ENCODE data around the gene IFI16. TPM values are rescaled to one million over a fixed set of nuclear protein-coding genes. Genes with fewer than 3 reads are reported as not detected.

The IFI16 gene
- total RNA-seq (2013; cell fraction: nucleolus; rRNA removed), result 152 and 157 TPM in 2 replicates
- total RNA-seq (2014; rRNA removed) (147 and 155 TPM in 2 replicates), total RNA-seq (2014; rRNA removed; fragmentation: Illumina TruSeq; extraction: Trizol) (120 and 123 TPM in 2 replicates), total RNA-seq (2021) (185 and 196 TPM in 2 replicates), polyA plus RNA-seq (2011; rRNA removed) (375 and 581 TPM in 2 replicates), polyA plus RNA-seq (2014; fragmentation: Illumina TruSeq; extraction: Trizol) (366 and 473 TPM in 2 replicates), polyA plus RNA-seq (2014; fragmentation: Nextera tagmentation; extraction: Ambion mirVana) (100 to 1,000 TPM; 191 to 255 TPM), polyA plus RNA-seq (2014; rRNA removed) (188 and 232 TPM in 2 replicates), polyA plus RNA-seq (2016; fragmentation: Nextera tagmentation; extraction: Ambion mirVana) (100 to 1,000 TPM; 149 to 165 TPM), polyA minus RNA-seq (2011; rRNA and poly(A)+ RNA removed) (163 and 190 TPM in 2 replicates), Bru-seq, nascent RNA (percentile 97 among the genes with signal in this experiment), BruChase-seq, experiment 1, labeled RNA remaining after a 6-hour chase (percentile 94 among the genes with signal in this experiment), BruChase-seq, experiment 2, labeled RNA remaining after a 2-hour chase (percentile 96 among the genes with signal in this experiment)
- 119 TPM for polyA plus RNA-seq (2011; ENCODE audit: low read depth)
- polyA plus RNA-seq (2011; cell fraction: cytosol; rRNA removed), result 144 and 189 TPM in 2 replicates
- polyA plus RNA-seq (2011; cell fraction: nucleus; rRNA removed), result 193 and 199 TPM in 2 replicates
- 175 and 215 TPM in 2 replicates for polyA plus RNA-seq (2012)
- polyA minus RNA-seq (2011; cell fraction: cytosol; rRNA and poly(A)+ RNA removed), result 90.2 and 92.9 TPM in 2 replicates
- polyA minus RNA-seq (2011; cell fraction: nucleus; rRNA and poly(A)+ RNA removed), result 119 and 143 TPM in 2 replicates
- long read RNA-seq, experiment 1, transcript IFI16-205 (11 exons, 2,704 nt), result major isoform, 58 of 145 reads
- long read RNA-seq, experiment 1, transcript IFI16-201 (12 exons, 2,867 nt), result minor isoform, 11 of 145 reads
- long read RNA-seq, experiment 1, partial matches to known transcripts, result 56 of 145 reads
- long read RNA-seq, experiment 1, other reads (novel, unspliced or antisense), result 19 of 145 reads
- long read RNA-seq, experiment 2, transcript IFI16-201 (12 exons, 2,867 nt), result minor isoform, 55 of 1,014 reads
- long read RNA-seq, experiment 2, transcript IFI16-205 (11 exons, 2,704 nt), result major isoform, 240 of 1,014 reads
- long read RNA-seq, experiment 2, partial matches to known transcripts, result 569 of 1,014 reads
- long read RNA-seq, experiment 2, other reads (novel, unspliced or antisense), result 149 of 1,014 reads

GRCh38 chr1:159009704-159010361 lies at the start of gene IFI16:
Gene IFI16 (plus strand): TSS chr1:159009907. CDS start chr1:159014681, 4,774 bp downstream.
- Histone ChIP-seq H3K79me2 (ENCODE audit: control insufficient read depth, insufficient read depth, low read length) (peaks cover 60% of the 10 kb centered on the region), H2AFZ (ENCODE audit: control insufficient read depth, low read depth, low read length) (peak within 1 kb of the TSS; percentile 53; the same call in 1 of the 2 replicates), H3K4me1 (ENCODE audit: control insufficient read depth, insufficient read depth, low read length) (peaks cover 15% of the 10 kb centered on the region; the same call in 1 of the 2 replicates), H3K4me2 (ENCODE audit: control insufficient read depth, insufficient read depth) (peak within 1 kb of the TSS; percentile 97), H3K9ac (ENCODE audit: control insufficient read depth, insufficient read depth, low read length) (peak within 1 kb of the TSS; percentile 99), H3K4me3 (peak within 1 kb of the TSS; percentile 91), H3K27me3 (replicated peaks in 1 of 2; ENCODE audit: control insufficient read depth in 2 of 2, insufficient read depth in 2 of 2, low read length in 1 of 2) (no peaks in the 10 kb centered on the region), H4K20me1 (ENCODE audit: control insufficient read depth, insufficient read depth) (no peaks in the 10 kb centered on the region), H3K36me3 (ENCODE audit: control insufficient read depth in 2 of 2, insufficient read depth in 2 of 2, low read length in 1 of 2) (peaks cover 0 to 4% of the 10 kb centered on the region in 2 experiments; a peak in 1 of 4 replicates), H3K9me3 (replicated peaks; ENCODE audit: control insufficient read depth, insufficient read depth, low read length) (no peaks in the 10 kb centered on the region; the same call in 2 of the 3 replicates), H3K27ac (ENCODE audit: control insufficient read depth, insufficient read depth) (peak within 1 kb of the TSS; percentile 100)
- BruUV-seq (replicated peaks), result TSS peak; percentile 76
- peak; percentile 87 for DNase-seq (ENCODE audit: low read depth, low spot score)
- ChIA-PET RAD21 (ENCODE audit: unreplicated experiment) (interaction anchor here (1.0 to 3.4 kb wide), 4 partner anchors 11 to 67 kb away, joined by 3 to 39 read pairs (median 14); partner anchors contain the start of gene AIM2), SMC1A (ENCODE audit: uncharacterized antibody, unreplicated experiment) (interaction anchor here (0.8 to 3.9 kb wide), 13 partner anchors 10 to 178 kb away, joined by 3 to 32 read pairs (median 6); partner anchors contain the start of genes AIM2 and MNDA), CTCF (interaction anchor here (0.6 to 4.3 kb wide), 4 partner anchors 12 to 1037 kb away, joined by 3 to 37 read pairs (median 11); no protein-coding TSS in a partner anchor), POLR2A (interaction anchor here (0.6 to 4.5 kb wide), 7 partner anchors 8 to 179 kb away, joined by 3 to 46 read pairs (median 3); partner anchors contain the start of genes AIM2 and MNDA)
- ATAC-seq, result peak; percentile 73
- FAIRE-seq, result no peak
- 0% methylated on average over 5 of the region's 5 CpGs for WGBS (ENCODE audit: insufficient coverage, insufficient replicate concordance, low lambda C conversion rate, missing lambda C conversion rate)
- intact Hi-C loops (cut with micrococcal nuclease; ENCODE audit: unreplicated experiment) (loop anchor here (1.0 to 2.0 kb wide), 3 partner anchors 67 to 725 kb away; partner anchors contain the start of gene MNDA), in situ Hi-C loops (cut with MboI) (loop anchor here (5.0 to 10.0 kb wide), 2 partner anchors 178 to 725 kb away; partner anchors contain the start of genes CD1C and MNDA)
- TF ChIP-seq CHD1 (IDR thresholded peaks at IDR 0.05; ENCODE audit: low read depth, low read length) (peak; percentile 92), KLF5 (IDR thresholded peaks at IDR 0.05; ENCODE audit: partially characterized antibody) (peak; percentile 16), TBL1XR1 (IDR thresholded peaks at IDR 0.05; ENCODE audit: low read depth, low read length) (no peak; the same call in 1 of the 2 replicates), SUPT20H (IDR thresholded peaks at IDR 0.05; ENCODE audit: borderline replicate concordance, control insufficient read depth, low read depth, low read length) (no peak), IKZF2 (IDR thresholded peaks at IDR 0.05) (peak in 1 of 2 experiments; percentile 45; a peak in 1 of 4 replicates), TCF7 (IDR thresholded peaks at IDR 0.05; ENCODE audit: borderline replicate concordance) (no peak), FOS (IDR thresholded peaks at IDR 0.05; ENCODE audit: borderline replicate concordance, extremely low read depth, insufficient read length) (no peak), MEF2B (IDR thresholded peaks at IDR 0.05; ENCODE audit: partially characterized antibody, poor library complexity, severe bottlenecking) (no peak), GABPA (IDR thresholded peaks at IDR 0.05; ENCODE audit: low read depth) (0 out of 2 replicates have a peak, but pooled peaks have one; percentile 30), NR2F1 (conservative IDR thresholded peaks at IDR 0.05) (no peak), SPI1 (IDR thresholded peaks at IDR 0.05; ENCODE audit: borderline replicate concordance, insufficient read depth, low read depth, low read length) (no peak), BCL3 (IDR thresholded peaks at IDR 0.05; ENCODE audit: borderline replicate concordance, insufficient read depth, low read depth, low read length, poor library complexity, severe bottlenecking) (peak; percentile 16), FOXM1 (IDR thresholded peaks at IDR 0.05; ENCODE audit: low read depth, low read length) (0 out of 2 replicates have a peak, but pooled peaks have one; percentile 46), ASH2L (IDR thresholded peaks at IDR 0.05; ENCODE audit: borderline replicate concordance, low read depth) (no peak), FOXK2 (IDR thresholded peaks at IDR 0.05) (no peak), CREM (IDR thresholded peaks at IDR 0.05; ENCODE audit: low read depth) (no peak), HCFC1 (IDR thresholded peaks at IDR 0.05; ENCODE audit: low read length) (0 out of 2 replicates have a peak, but pooled peaks have one; percentile 20)
